ENCODE results near the gene SPRTN.
A peak's percentile ranks its signal among the peaks of the same experiment; 100 is the strongest.

SPRTN gene

GRCh38 chr1:231332761-231333160 is 5.3 kb upstream of the SPRTN start:
- Mint-ChIP-seq H3K4me1 (peaks cover 38% of the 10 kb centered on the region), H3K27me3 (ENCODE audit: low read depth) (peaks cover 2% of the 10 kb centered on the region), H3K27ac (no peak overlapping the region), H3K36me3 (ENCODE audit: low read depth) (peaks cover 8% of the 10 kb centered on the region), H3K9me3 (no peaks in the 10 kb centered on the region), H3K4me3 (peak overlapping the region in 1 of 3 experiments; percentile 24)
- no peak for TF ChIP-seq CTCF (IDR thresholded peaks at IDR 0.05; ENCODE audit: unreplicated experiment in 3 of 3)

GRCh38 chr1:231334079-231334666 is 3.9 kb upstream of the SPRTN start:
- Mint-ChIP-seq H3K4me3 (peak overlapping the region; percentile 67), H3K27ac (no peak overlapping the region), H3K9me3 (no peaks in the 10 kb centered on the region), H3K4me1 (peaks cover 51% of the 10 kb centered on the region), H3K36me3 (ENCODE audit: low read depth) (peaks cover 9% of the 10 kb centered on the region), H3K27me3 (ENCODE audit: low read depth) (peaks cover 3% of the 10 kb centered on the region)
- no peak for TF ChIP-seq CTCF (IDR thresholded peaks at IDR 0.05; ENCODE audit: unreplicated experiment in 3 of 3)

GRCh38 chr1:231334952-231335351 is 3.1 kb upstream of the SPRTN start:
- Mint-ChIP-seq H3K4me1 (peaks cover 57% of the 10 kb centered on the region), H3K4me3 (peak overlapping the region; percentile 67 to 73 (median 67)), H3K27me3 (ENCODE audit: low read depth) (peaks cover 3% of the 10 kb centered on the region), H3K9me3 (no peaks in the 10 kb centered on the region), H3K36me3 (ENCODE audit: low read depth) (peaks cover 14% of the 10 kb centered on the region), H3K27ac (no peak overlapping the region)
- no peak for TF ChIP-seq CTCF (IDR thresholded peaks at IDR 0.05; ENCODE audit: unreplicated experiment in 3 of 3)

GRCh38 chr1:231335663-231336602 is 2.2 kb upstream of the SPRTN start:
- Mint-ChIP-seq H3K4me1 (peaks cover 57% of the 10 kb centered on the region), H3K4me3 (peak overlapping the region; percentile 94 to 99 (median 95)), H3K9me3 (no peaks in the 10 kb centered on the region), H3K36me3 (ENCODE audit: low read depth) (peaks cover 20% of the 10 kb centered on the region), H3K27me3 (ENCODE audit: low read depth) (peaks cover 3% of the 10 kb centered on the region), H3K27ac (peak overlapping the region in 1 of 3 experiments; percentile 22)
- TF ChIP-seq CTCF (IDR thresholded peaks at IDR 0.05; ENCODE audit: unreplicated experiment in 3 of 3): no peak

GRCh38 chr1:231337043-231337471 is 1.0 kb upstream of the SPRTN start:
- peaks cover 3% of the 10 kb centered on the region for H3K27me3 Mint-ChIP-seq (ENCODE audit: low read depth)
- peak overlapping the region; percentile 95 to 99 (median 97) for H3K27ac Mint-ChIP-seq
- peaks cover 18% of the 10 kb centered on the region for H3K36me3 Mint-ChIP-seq (ENCODE audit: low read depth)
- no peak for TF ChIP-seq CTCF (IDR thresholded peaks at IDR 0.05; ENCODE audit: unreplicated experiment in 3 of 3)
- H3K4me3 Mint-ChIP-seq: peak overlapping the region; percentile 94 to 99 (median 95)
- H3K9me3 Mint-ChIP-seq: no peaks in the 10 kb centered on the region
- peaks cover 57% of the 10 kb centered on the region for H3K4me1 Mint-ChIP-seq
